ACHN (cell line): Measurements from ENCODE around the gene TGIF1.
"Not testable (repeated sequence)": the region's sequence is repeated elsewhere in the genome, so short reads cannot be mapped to it uniquely, and the experiment has no call there.

Experiments
- DNase-seq: peaks from one replicate; pipeline ENCODE4 v3.0.0-alpha.2; 2015
- in situ Hi-C: cut with HindIII; loops from 2 replicates; pipeline ENCODE4 v1.10.0; 2017; ENCODE audit warnings: low sequenced_read_pairs, low pct_ligation_motif_present, low pct_unique_long_range_greater_than_20kb

Gene TGIF1

GRCh38 chr18:3471141-3471648 is 21.2 kb downstream of the TGIF1 start:
- in situ Hi-C loops: no loop called here

DNA sequence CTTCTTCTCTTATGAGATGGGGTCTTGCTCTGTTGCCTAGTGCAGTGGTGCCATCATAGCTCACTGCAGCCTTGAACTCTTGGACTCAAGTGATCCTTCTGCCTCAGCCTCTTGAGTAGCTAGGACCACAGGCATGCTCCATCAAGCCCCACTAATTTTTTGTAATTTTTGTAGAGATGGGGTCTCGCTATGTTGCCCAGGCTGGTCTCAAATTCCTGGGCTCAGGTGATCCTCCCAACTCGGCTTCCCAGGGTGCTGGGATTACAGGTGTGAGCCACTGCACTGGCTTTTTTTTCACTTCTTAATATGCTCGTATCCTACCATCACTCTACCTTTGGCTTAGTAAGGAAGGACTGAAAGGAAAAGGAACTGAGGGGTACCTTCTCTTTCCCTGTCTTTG is 22.1 kb downstream of the TGIF1 start:
- DNase-seq, in situ Hi-C loops: not testable (repeated sequence)

More at GRCh38 chr18:3471141-3471648, 21.2 kb downstream of the TGIF1 start:
- DNase-seq: no peak

DNA sequence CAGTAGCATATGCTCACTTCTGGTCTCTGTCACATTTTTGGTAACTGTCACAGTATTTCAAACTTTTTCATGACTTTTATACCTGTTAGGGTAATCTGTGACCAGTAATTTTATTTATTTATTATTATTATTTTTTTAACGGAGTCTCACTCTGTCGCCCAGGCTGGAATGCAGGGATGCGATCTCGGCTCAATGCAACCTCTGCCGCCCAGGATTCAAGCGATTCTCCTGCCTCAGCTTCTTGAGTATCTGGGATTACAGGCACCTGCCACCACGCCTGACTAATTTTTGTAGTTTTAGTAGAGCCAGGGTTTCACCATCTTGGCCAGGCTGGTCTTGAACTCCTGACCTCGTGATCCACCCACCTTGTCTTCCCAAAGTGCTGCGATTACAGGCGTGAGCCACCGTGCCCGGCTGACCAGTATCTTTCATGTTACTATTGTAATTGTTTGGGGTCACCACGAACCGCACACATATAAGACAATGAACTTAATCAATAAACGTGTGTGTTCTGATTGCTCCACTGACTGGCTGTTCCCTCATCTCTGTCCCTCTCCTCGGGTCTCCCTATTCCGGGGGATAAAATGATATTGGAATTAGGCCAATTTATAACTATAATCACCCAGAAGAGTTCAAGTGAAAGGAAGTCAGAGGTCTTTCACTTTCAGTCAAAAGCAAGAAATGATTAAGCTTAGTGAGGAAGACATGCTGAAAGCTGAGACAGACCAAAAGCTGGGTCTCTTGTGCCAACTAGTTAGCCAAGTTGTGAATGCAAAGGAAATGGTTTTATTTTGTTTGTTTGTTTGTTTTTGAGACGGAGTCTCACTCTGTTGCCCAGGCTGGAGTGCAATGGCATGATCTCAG is 22.9 kb downstream of the TGIF1 start:
- in situ Hi-C loops: no loop called here
- no peak for DNase-seq

GRCh38 chr18:3478262-3478978 is 28.4 kb downstream of the TGIF1 start:
- in situ Hi-C loops: no loop called here
- no peak for DNase-seq

DNA sequence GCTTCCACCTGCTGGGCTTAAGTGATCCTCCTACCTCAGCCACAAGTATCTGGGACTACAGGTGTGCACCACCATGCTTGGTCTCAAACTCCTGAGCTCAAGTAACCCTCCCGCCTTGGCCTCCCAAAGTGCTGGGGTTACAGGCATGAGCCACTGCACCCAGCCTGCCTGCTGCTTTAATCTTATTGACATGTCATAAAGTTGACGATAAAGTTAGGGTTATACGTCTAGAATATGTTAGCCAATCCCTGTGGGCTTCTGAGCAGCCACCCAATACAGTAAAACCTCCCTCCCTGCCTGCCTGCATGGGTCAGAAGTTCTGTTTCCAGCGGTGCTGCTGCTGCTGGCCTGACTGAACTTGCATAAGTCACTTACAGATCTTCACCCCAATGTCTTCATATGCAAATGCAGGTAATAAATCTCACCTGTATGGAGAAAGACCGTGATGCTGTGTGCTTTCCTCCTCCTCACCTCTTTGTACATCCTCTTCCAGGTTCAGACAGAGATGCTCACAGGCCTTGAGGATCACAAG is 30.1 kb downstream of the TGIF1 start:
- in situ Hi-C loops: no loop called here
- no peak for DNase-seq

DNA sequence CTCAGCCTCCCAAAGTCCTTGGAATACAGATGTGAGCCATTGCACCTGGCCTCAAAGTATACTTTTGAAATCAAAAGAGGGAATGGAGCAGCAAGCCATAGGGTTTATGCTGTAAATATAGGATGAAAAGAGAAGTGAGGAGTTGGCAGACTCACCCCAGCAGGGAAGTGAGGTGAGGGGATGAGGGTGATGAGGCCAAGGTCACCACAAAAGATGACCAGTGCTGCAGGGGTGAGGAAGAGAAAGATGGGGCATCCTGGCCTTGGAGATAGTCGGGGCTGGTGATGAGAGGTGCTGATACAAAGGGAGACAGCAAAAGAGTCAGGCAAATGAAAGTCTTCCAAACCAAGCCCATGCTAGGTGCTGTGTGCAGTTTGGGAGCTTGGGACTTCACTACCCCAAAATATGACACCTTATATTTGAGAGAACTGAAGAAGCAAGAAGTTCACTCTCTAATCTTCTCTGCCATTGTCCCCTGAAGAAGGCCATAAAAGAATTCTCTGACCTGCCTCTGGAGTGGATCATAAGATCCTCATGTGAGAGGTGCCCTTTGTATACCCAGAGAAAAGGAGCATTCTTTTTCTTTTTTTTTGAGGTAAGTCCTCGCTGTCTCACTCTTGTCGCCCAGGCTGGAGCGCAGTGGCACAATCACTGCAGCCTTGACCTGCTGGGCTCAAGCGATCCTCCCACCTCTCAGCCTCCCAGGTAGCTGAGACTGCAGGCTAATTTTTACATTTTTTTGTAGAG is 31.0 kb downstream of the TGIF1 start:
- in situ Hi-C loops: no loop called here
- no peak for DNase-seq

- in situ Hi-C loops: no loop called here
- DNase-seq: peak; percentile 39
These were observed 31.8 kb downstream of the TGIF1 start for GRCh38 chr18:3481696-3482210.

DNA sequence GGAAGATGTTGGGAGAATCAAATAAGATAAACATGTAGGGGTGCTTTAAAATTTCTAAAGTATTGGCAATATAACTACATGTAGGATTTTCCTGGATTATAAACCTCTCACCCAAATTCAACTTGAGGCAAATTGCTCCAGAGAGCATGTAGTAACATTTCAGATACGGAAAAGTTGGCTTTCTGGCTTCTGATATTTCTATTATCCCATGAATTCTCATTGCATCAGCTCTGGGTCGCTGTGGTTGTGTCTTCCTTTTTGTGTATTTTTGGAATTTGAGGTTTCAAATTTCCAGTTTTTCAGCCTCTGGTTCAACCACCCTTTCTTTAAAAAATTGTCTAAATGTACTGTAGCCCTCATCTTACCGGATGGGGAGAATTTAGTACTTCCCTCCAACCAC is 32.3 kb downstream of the TGIF1 start:
- in situ Hi-C loops: no loop called here
- no peak for DNase-seq

DNA sequence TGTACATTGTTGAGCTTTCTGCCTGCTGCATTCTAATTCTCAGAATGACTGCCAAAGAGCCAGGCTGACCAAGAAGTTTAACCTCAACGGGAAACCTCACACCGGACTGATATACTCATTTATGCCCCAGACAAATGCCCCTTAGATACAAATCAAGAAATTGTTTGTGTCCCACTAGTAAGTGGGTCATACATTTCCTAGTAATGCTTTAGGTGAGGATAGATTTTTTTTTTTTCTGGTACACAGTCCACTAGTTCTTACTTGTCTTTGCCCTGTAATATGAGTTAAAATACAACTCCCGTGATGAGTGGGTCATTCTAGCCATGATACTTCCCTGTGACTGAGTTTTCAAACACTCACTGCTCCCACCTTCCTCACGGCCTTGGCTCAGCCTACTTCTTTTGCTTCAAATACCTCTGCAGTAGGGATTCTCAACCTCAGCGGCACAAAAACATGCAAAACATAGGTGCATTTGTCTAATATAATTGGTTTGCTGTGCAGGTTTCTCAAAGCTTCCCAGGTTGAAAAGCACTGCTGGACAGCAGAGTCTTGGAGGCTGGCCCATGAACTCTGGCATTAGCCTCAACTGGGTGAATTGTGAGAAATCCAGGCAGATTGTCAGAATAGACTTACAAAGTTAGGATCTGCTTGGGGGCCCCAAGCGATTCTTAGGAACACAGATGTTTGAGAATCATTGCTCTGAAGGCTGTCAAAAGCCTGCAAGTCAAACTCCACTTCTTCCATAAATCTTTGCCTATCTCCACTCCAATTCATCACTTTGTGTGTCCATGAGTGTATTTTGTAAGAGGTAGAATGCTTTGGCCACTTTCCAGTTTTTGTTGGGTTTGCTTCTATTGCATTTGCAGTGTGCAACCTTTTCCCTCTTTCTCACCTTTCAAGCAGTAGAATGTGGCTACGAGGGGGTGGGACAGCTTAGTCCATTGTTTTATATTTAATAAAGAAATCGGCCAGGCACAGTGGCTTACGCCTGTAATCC is 35.5 kb downstream of the TGIF1 start:
- DNase-seq: no peak
- in situ Hi-C loops: no loop called here

- no peak for DNase-seq
These were observed 36.5 kb downstream of the TGIF1 start for GRCh38 chr18:3486512-3486911.

GRCh38 chr18:3489462-3489861 is 39.5 kb downstream of the TGIF1 start:
- in situ Hi-C loops: no loop called here
- no peak for DNase-seq

More at GRCh38 chr18:3486512-3486911, 36.5 kb downstream of the TGIF1 start:
- in situ Hi-C loops: no loop called here

DNA sequence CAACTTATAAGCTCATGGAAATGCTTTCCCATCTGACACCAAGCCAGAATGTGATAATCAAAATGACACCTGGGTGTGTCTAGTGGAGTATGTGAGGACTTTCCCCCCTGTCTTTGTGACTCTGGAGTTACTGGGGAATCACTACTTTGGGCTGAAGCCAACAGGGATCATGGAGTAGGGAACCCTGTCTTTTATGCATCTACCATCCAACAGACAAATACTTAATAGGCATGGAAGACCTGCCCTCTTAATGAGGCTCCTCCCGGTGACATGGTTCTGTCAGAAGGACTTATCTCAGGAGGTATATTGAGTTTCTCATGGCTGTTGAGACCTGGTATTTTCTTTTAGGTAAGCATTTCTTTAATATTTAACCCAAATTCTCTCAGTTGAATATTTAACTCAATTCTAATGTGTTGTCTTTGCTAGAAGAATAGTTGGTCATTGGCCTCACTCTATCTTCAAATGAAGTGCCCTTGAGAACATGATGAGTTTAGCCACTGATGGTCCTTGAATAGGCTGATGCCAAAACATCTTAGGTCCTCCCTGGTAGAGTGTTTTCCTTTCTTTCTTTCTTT is 42.1 kb downstream of the TGIF1 start:
- no peak for DNase-seq

DNA sequence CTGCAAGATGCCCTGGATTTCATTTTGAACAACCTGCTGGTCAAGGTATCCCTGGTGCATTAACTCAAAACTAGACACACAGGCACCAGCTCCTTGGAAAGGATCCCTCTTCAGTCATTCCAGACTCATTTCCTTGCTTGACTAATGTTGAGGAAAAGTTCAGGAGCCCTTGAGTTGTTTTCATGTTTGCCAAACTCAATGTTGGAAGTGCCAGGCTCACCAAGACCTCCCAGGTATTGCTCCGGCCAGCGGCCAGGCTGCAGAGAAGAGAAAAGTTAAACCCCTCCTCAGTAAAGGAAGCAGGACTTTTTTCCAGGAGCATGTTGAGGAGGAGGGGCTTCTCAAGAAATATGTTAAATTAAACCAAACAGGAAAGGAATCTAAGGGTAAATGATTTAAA is 42.7 kb downstream of the TGIF1 start:
- in situ Hi-C loops: no loop called here
- DNase-seq: no peak

More for the DNA sequence above, 42.1 kb downstream of the TGIF1 start:
- in situ Hi-C loops: no loop called here

GRCh38 chr18:3493501-3494244 is 43.7 kb downstream of the TGIF1 start:
- in situ Hi-C loops: no loop called here
- no peak for DNase-seq

DNA sequence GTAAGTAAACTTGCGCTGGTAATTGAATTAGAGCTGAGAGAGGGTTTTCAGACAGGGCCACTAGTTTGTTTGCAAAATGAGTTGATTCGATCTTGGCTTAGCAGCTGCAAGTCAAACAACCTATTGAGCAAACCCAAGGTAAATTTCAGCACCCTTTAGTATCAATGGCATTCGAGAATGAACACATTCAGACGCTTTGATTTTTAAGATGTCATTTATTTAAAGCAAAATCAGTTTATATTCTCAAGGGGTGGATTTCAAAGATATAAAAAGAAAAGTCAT is 44.2 kb downstream of the TGIF1 start:
- in situ Hi-C loops: no loop called here
- DNase-seq: no peak

DNA sequence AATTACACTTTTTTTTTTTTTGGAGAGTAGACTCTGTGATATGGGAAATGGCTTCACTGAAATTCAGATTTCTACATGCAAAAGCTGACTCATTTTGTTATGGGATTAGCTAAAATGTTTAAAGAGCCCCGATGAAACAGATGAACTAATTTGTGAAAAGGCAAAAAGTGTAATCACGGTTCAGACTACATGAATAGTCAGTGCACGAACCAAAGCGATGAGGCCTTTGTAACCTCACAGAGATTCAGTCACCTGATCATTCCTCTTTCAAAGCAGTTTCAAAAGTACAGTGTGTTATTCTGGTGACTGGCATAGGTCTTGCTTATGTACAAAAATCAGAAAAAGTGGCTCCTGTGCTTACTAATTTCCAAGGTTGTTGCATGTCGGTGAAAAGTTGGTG is 44.6 kb downstream of the TGIF1 start:
- no peak for DNase-seq
- in situ Hi-C loops: no loop called here
